HEK293T (cell line): ENCODE measurements around the gene USE1.

Source experiments
- CTCF ChIA-PET: fragments of 350-600 bp; formaldehyde crosslinking; extraction: SDS; loops from one replicate; lab custom pipeline; 2021; ENCODE audit warnings: antibody characterized with exemption, inconsistent platforms; lab: Yijun Ruan, JAX
- POLR2A ChIA-PET: fragments of 350-600 bp; formaldehyde crosslinking; extraction: SDS; loops from one replicate; lab custom pipeline; 2020; ENCODE audit warnings: antibody characterized with exemption, inconsistent platforms; lab: Yijun Ruan, JAX
- DNase-seq: peaks from one replicate; pipeline ENCODE4 v3.0.0; 2012; ENCODE audit warnings: mixed read lengths; ENCODE audit errors: extremely low spot score
- ARNT ChIP-seq: fragments of 450-650 bp; IDR thresholded peaks from 2 replicates; pipeline ENCODE4 v1.6.1; 2017; ENCODE audit warnings: mild to moderate bottlenecking
- BHLHE40 ChIP-seq: fragments of 450-650 bp; IDR thresholded peaks from 2 replicates; pipeline ENCODE4 v1.6.1; 2016; ENCODE audit warnings: mild to moderate bottlenecking, moderate library complexity, borderline replicate concordance
- CTBP1 ChIP-seq: fragments of 450-650 bp; IDR thresholded peaks from 2 replicates; pipeline ENCODE4 v1.6.1; 2016; ENCODE audit warnings: borderline replicate concordance
- ELF4 ChIP-seq: fragments of 450-650 bp; IDR thresholded peaks from 2 replicates; pipeline ENCODE4 v1.6.1; 2017; ENCODE audit warnings: antibody characterized with exemption
- FOXA1 ChIP-seq: fragments of 450-650 bp; IDR thresholded peaks from 2 replicates; pipeline ENCODE4 v1.6.1; 2016; ENCODE audit warnings: mild to moderate bottlenecking
- FOXK2 ChIP-seq: fragments of 450-650 bp; IDR thresholded peaks from 2 replicates; pipeline ENCODE4 v1.6.1; 2016; ENCODE audit warnings: mild to moderate bottlenecking
- FOXM1 ChIP-seq: fragments of 450-650 bp; IDR thresholded peaks from 2 replicates; pipeline ENCODE4 v1.6.1; 2017; ENCODE audit warnings: mild to moderate bottlenecking, borderline replicate concordance
- HDGF ChIP-seq: fragments of 450-650 bp; IDR thresholded peaks from 2 replicates; pipeline ENCODE4 v1.6.1; 2017; ENCODE audit warnings: antibody characterized with exemption, borderline replicate concordance
- L3MBTL2 ChIP-seq: fragments of 450-650 bp; conservative IDR thresholded peaks from 2 replicates; pipeline ENCODE4 v1.6.1; 2016; ENCODE audit warnings: mild to moderate bottlenecking
- LEF1 ChIP-seq: fragments of 450-650 bp; IDR thresholded peaks from 2 replicates; pipeline ENCODE4 v1.6.1; 2017; ENCODE audit warnings: mild to moderate bottlenecking, borderline replicate concordance
- NFRKB ChIP-seq: fragments of 450-650 bp; IDR thresholded peaks from 2 replicates; pipeline ENCODE4 v1.6.1; 2016; ENCODE audit warnings: mild to moderate bottlenecking, moderate library complexity
- SP1 ChIP-seq: fragments of 450-650 bp; IDR thresholded peaks from 2 replicates; pipeline ENCODE4 v1.6.1; 2017
- SUZ12 ChIP-seq: fragments of 450-650 bp; IDR thresholded peaks from 2 replicates; pipeline ENCODE4 v1.6.1; 2016; ENCODE audit warnings: mild to moderate bottlenecking
- TARDBP ChIP-seq: fragments of 450-650 bp; IDR thresholded peaks from 2 replicates; pipeline ENCODE4 v1.6.1; 2016
- ZNF384 ChIP-seq: fragments of 450-650 bp; IDR thresholded peaks from 2 replicates; pipeline ENCODE4 v1.6.1; 2016
- TF ChIP-seq, protein P1 (sequence below): fragments of 450-650 bp; IDR thresholded peaks from 2 replicates; pipeline ENCODE4 v1.6.1; 2016

The USE1 gene, protein sequence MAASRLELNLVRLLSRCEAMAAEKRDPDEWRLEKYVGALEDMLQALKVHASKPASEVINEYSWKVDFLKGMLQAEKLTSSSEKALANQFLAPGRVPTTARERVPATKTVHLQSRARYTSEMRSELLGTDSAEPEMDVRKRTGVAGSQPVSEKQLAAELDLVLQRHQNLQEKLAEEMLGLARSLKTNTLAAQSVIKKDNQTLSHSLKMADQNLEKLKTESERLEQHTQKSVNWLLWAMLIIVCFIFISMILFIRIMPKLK

DNA sequence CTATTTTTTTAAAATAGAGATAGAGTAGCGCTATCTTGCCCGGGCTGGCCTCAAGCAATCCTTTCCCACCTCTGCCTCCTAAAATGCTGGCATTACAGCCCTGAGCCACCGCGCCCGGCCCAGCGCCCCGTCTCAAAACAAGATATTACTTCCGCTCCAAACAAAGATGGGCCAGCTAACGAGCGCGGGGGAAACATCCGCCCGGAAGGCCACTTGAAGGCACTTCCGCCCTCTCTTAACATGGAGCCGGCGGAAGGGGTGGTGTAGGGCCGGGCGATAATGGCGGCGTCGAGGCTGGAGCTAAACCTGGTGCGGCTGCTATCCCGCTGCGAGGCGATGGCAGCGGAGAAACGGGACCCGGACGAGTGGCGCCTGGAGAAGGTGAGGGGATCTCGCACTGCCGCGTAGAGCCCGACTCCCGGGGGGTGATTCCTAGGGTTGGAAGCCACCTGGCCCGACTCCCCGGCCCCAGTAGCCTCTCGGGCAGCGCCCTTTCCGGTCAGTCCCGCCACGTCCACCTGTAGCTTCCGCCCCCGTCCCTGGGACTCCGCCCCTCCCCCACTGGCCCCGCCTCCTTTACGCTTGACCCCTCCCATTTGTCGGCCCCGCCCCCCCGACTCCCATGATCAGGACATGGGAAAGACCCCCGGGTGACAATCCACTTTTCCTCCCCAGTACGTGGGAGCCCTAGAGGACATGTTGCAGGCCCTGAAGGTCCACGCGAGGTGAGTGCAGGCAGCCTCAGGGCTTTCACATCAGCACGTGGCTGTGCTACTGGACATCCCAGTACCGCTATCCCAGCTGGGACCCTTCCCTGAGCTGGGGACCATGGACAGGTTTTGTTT, at the start of gene USE1:
Gene USE1, plus strand, starts transcription at position 231 of the 845 bp plus-strand sequence. Its CDS starts 49 bp downstream, at position 280.
- TF ChIP-seq NFRKB (no peak), L3MBTL2 (peak; percentile 57), ELF4 (peak; percentile 93)
- ChIA-PET POLR2A (interaction anchor here (0.6 to 4.5 kb wide), 25 partner anchors 9 to 159 kb away, joined by 3 to 72 read pairs (median 5); partner anchors contain the start of genes BABAM1, MYO9B and OCEL1), CTCF (interaction anchor here (0.7 to 1.1 kb wide), 2 partner anchors 8 to 12 kb away, joined by 3 to 5 read pairs; no protein-coding TSS in a partner anchor)
- DNase-seq = peak; percentile 87

GRCh38 chr19:17165715-17166114, 49.4 kb upstream of the USE1 start:
- POLR2A ChIA-PET = no interaction called here
- TF ChIP-seq SP1 = no peak
- TF ChIP-seq ELF4 = no peak
- TF ChIP-seq ARNT = no peak
- TF ChIP-seq L3MBTL2 = no peak
- no peak for TF ChIP-seq FOXA1
- no peak for TF ChIP-seq LEF1
- TF ChIP-seq SUZ12 = no peak
- TF ChIP-seq FOXM1 = no peak
- TF ChIP-seq HDGF = no peak
- no peak for TF ChIP-seq NFRKB
- no peak for TF ChIP-seq ZNF384
- TF ChIP-seq, protein P1, sequence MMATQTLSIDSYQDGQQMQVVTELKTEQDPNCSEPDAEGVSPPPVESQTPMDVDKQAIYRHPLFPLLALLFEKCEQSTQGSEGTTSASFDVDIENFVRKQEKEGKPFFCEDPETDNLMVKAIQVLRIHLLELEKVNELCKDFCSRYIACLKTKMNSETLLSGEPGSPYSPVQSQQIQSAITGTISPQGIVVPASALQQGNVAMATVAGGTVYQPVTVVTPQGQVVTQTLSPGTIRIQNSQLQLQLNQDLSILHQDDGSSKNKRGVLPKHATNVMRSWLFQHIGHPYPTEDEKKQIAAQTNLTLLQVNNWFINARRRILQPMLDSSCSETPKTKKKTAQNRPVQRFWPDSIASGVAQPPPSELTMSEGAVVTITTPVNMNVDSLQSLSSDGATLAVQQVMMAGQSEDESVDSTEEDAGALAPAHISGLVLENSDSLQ = no peak
- CTCF ChIA-PET = no interaction called here
- no peak for DNase-seq

DNA sequence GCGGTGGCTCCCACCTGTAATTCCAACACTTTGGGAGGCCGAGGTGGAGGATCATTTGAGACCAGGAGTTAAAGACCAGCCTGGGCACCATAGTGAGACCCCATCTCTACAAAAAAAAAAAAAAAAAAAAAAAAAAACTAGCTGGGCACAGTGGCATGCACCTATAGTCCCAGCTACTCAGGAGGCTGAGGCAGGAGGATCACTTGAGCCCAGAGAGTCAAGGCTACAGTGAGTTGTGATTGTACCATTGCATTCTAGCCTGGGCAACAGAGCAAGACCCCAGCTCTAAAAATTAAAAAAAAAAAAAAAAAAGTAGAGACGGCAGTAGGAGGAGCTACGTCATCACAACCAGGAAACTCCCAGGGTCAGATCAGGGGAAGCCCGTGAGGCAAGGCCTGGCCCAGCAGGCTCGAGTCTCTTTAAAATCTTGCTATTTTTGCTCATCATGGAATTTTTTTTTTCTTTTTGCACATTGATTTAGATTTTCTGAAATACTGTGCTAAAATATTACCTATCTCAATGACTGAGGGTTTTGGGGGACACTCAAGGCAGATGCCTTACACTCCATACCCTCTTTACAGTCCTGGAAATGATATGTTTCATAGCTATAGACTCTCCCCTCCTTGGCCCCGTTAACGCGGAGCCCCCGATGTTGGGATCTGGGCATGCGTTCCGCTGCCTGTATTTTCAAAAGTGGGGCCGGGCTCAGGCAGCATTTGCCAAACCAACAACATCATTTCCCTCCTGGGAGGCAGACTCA, 44.4 kb upstream of the USE1 start:
- ChIA-PET POLR2A (no interaction called here), CTCF (interaction anchor here (0.6 to 0.7 kb wide), 2 partner anchors 13 to 128 kb away, joined by 3 to 4 read pairs; no protein-coding TSS in a partner anchor)
- no peak for DNase-seq
- no peak for TF ChIP-seq ARNT
- TF ChIP-seq ZNF384 = 0 out of 2 replicates have a peak, but pooled peaks have one; percentile 17

DNA sequence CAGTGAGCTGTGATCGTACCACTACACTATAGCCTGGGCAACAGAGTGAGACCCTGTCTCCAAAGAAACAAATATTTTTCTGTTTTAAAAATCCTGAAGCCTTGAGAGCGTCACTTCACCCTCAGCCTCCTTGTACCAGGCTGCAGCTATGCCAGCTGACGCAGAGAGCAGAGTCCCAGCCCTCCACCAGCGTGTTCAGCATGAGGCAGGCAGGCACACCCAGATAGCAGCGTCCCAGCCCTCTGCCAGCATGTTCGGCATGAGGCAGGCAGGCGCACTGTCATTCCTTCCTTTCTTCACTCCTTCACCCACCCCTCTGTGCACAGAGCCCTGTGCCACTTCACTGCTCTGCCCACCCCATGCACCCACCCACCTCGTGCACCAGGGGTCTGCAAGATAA, 43.3 kb upstream of the USE1 start:
- ChIA-PET CTCF (no interaction called here), POLR2A (no interaction called here)
- no peak for TF ChIP-seq FOXA1
- TF ChIP-seq ARNT = no peak
- TF ChIP-seq, protein P1 = no peak
- TF ChIP-seq SUZ12 = no peak
- TF ChIP-seq ELF4 = no peak
- DNase-seq = no peak

- TF ChIP-seq FOXA1 = no peak
- no peak for TF ChIP-seq TARDBP
- no peak for TF ChIP-seq LEF1
- no peak for TF ChIP-seq ELF4
- no peak for TF ChIP-seq SUZ12
- TF ChIP-seq NFRKB = no peak
- TF ChIP-seq CTBP1 = no peak
- TF ChIP-seq SP1 = no peak
- TF ChIP-seq ARNT = no peak
- TF ChIP-seq HDGF = no peak
- TF ChIP-seq BHLHE40 = no peak
- ChIA-PET CTCF (no interaction called here), POLR2A (no interaction called here)
- no peak for DNase-seq
Measured at GRCh38 chr19:17172624-17173345, 42.4 kb upstream of the USE1 start.

- ChIA-PET CTCF (no interaction called here), POLR2A (no interaction called here)
- no peak for TF ChIP-seq TARDBP
- TF ChIP-seq, protein P1 = no peak
- TF ChIP-seq BHLHE40 = no peak
- no peak for TF ChIP-seq FOXK2
- TF ChIP-seq CTBP1 = no peak
- no peak for TF ChIP-seq ZNF384
- TF ChIP-seq SP1 = no peak
- TF ChIP-seq LEF1 = no peak
- no peak for TF ChIP-seq HDGF
- no peak for TF ChIP-seq FOXA1
- no peak for TF ChIP-seq ELF4
- no peak for TF ChIP-seq NFRKB
- no peak for DNase-seq
Measured at GRCh38 chr19:17178291-17178690, 36.9 kb upstream of the USE1 start.
